Astrocyte of the spinal cord (primary cell): Measurements from ENCODE around the gene PSMB8.
A peak's percentile ranks its signal among the peaks of the same experiment; 100 is the strongest.

ENCODE experiments used
- DNase-seq: peaks from one replicate; pipeline ENCODE4 v3.0.0; 2011; ENCODE audit warnings: low read depth, low spot score
- H3K4me3 ChIP-seq: 2 replicates; pipeline ENCODE4 v1.5.1; 2011; ENCODE audit warnings: low read depth, mild to moderate bottlenecking, low read length, moderate library complexity
- CTCF ChIP-seq: IDR thresholded peaks from 2 replicates; pipeline ENCODE4 v1.5.1; 2012; ENCODE audit warnings: low read depth, mild to moderate bottlenecking, low read length, inconsistent platforms
- in situ Hi-C: cut with HindIII; loops from 2 replicates; pipeline ENCODE4 v1.10.0; 2017; ENCODE audit warnings: low sequenced_read_pairs

The PSMB8 gene

GRCh38 chr6:32852018-32852843 lies 8.4 kb upstream of the PSMB8 start:
- no peak for TF ChIP-seq CTCF
- peak overlapping the region; percentile 81 for H3K4me3 ChIP-seq
- in situ Hi-C loops = no loop called here
- peak; percentile 2 for DNase-seq

- no peak overlapping the region for H3K4me3 ChIP-seq
- TF ChIP-seq CTCF = no peak
- DNase-seq = no peak
- in situ Hi-C loops = no loop called here
These were observed 7.2 kb upstream of the PSMB8 start for GRCh38 chr6:32851025-32851424.

GRCh38 chr6:32849126-32849525 lies 5.3 kb upstream of the PSMB8 start:
- no peak overlapping the region for H3K4me3 ChIP-seq
- TF ChIP-seq CTCF = no peak
- in situ Hi-C loops = loop anchor here (10.0 kb wide), 1 partner anchor 126 kb away; no protein-coding TSS in a partner anchor
- DNase-seq = no peak

GRCh38 chr6:32847795-32848194 lies 3.9 kb upstream of the PSMB8 start:
- no peak for DNase-seq
- no peak overlapping the region for H3K4me3 ChIP-seq
- no peak for TF ChIP-seq CTCF
- in situ Hi-C loops = loop anchor here (10.0 kb wide), 1 partner anchor 127 kb away; no protein-coding TSS in a partner anchor

GRCh38 chr6:32847004-32847403 lies 3.2 kb upstream of the PSMB8 start:
- in situ Hi-C loops = loop anchor here (10.0 kb wide), 1 partner anchor 128 kb away; no protein-coding TSS in a partner anchor
- no peak overlapping the region for H3K4me3 ChIP-seq
- no peak for TF ChIP-seq CTCF
- no peak for DNase-seq

- DNase-seq = no peak
- TF ChIP-seq CTCF = no peak
- H3K4me3 ChIP-seq = no peak overlapping the region
- in situ Hi-C loops = loop anchor here (10.0 kb wide), 1 partner anchor 129 kb away; no protein-coding TSS in a partner anchor
These were observed 1.6 kb upstream of the PSMB8 start for GRCh38 chr6:32845384-32845884.
